Renal cortex interstitium (tissue), 11 donors: ENCODE measurements around the gene ARMC2. TPM values are rescaled to one million over a fixed set of nuclear protein-coding genes. Genes with fewer than 3 reads are reported as not detected.

Experiments
- DNase-seq, 11 donors: peaks; one replicate each; pipeline ENCODE4 v3.0.0-alpha.2; 2013; ENCODE audit warnings: low read depth in 9 of 11, low spot score in 4 of 11; ENCODE audit errors: extremely low read depth in 1 of 11
- polyA plus RNA-seq, 3 donors: library from polyadenylated mRNA; unstranded; fragments of 120-200 nt; gene quantifications; one replicate each; pipeline ENCODE4 v1.2.1, GENCODE V29; 2013; ENCODE audit not compliant: insufficient read length in 3 of 3

The ARMC2 gene
- polyA plus RNA-seq, 3 donors, result 9.7 to 14.8 (median 14.3) TPM

DNA sequence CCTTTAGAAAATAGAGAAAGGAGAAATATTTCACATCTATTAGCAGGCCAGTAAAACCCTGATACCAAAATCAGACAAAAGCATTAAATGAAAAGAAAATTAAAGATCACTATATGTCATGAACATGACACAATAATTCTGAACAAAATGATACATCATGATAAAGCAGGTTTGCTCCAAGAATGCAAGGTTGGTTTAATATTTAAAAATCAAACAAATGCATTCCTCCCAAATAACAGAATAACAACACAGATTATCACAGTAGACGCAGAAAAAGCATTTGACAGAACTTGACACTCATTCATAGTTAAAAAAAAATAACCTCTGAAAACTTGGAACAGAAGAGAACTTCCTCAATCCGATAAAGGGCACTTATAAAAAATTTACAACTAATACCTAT is 22.9 kb upstream of the ARMC2 start:
- no peak for DNase-seq

GRCh38 chr6:108831104-108831503 is 17.1 kb upstream of the ARMC2 start:
- no peak for DNase-seq

DNA sequence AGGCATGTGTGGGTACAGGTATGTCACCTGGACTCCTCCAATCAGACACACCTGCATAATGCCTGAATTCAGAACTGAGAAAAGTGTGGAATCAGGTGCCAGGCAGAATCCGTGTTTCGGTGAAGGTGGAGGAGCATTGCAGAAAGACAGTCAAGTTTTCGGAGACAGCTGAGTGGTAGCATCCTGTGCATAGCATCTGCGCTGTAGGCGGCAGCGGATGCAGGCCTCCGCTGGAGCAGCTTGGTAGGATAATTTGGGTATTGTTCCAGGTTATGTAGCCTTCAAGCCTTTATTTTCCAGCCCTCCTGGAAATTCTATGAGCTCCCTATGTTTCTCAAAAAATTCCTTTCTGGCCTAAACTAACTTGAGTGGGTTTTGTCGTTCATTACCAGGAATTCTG is 15.5 kb upstream of the ARMC2 start:
- no peak for DNase-seq

GRCh38 chr6:108835218-108835850 is 12.9 kb upstream of the ARMC2 start:
- peak in 8 of 11 donors; percentile 54 to 77 (median 61) for DNase-seq

- no peak for DNase-seq
Measured at GRCh38 chr6:108836061-108836460, 12.2 kb upstream of the ARMC2 start.

DNA sequence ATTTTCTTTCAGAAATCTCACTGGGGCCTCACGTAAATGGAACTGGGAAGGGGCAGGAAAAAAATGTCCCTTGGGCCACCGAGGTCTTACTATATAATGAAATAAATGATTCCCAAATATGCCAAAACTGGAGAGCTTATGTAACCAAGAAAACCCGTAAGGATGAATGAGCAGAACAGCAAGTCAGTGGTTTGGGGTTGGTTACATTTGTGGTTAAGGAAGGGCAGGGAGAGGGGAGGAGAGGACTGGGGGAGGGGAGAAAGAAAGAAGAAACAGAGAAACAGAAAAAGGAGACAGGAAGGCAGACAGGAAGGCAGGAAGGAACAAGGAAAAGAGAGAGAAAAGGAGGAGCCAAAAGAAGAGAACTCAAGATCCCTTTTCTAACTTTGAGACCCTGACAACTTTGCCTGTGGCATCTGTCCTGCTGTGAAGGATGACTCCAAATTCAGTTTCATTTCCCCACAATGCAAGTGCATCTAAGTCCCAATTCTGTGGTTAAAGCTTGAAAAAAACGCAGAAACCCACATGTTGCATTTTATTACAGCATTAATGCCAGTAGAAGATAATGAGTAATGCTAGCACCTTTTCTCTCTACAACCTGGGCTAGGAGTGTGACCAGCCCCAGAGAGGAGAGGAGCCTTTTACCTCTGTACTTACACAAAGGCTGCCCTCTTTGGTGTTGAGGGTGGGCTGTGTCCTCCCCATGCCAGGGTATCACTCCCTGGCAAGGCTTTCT is 10.8 kb upstream of the ARMC2 start:
- DNase-seq, result no peak

DNA sequence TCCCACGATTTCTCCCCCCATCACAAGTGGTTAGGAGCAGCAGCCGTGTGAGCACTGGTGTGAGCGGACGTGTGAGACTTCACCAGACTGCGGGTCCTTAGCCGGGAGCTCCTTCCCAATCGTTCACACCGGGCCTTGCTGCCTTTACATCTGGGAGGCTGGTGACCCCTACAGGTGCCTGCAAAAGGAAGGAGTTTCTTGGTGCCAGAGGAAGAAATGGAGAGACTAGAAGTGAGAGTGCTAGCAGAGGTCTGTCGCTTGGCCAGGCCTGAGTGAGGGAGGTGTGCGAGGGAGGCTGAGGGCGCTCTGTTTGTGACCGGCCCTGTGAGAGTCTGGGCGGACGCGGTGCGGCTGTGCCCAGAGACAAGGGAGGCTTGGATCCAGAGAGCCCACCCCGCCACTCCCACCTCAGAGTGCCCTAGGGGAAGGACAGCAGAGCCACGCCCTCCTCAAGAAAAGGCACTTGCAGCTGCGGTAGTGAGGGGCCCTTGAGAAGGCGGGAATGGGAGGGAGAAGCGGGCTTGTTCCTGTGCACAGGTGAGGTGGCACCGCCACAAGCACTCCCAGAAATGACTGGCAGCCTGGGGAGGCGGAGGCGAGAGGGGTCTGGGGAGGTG is 10.0 kb upstream of the ARMC2 start:
- DNase-seq, result peak in 4 of 11 donors; percentile 25 to 52 (median 36)

- DNase-seq, result no peak
Measured at GRCh38 chr6:108839083-108839642, 9.1 kb upstream of the ARMC2 start.

- DNase-seq, result no peak
Measured at GRCh38 chr6:108840919-108841318, 7.3 kb upstream of the ARMC2 start.

- no peak for DNase-seq
Measured at GRCh38 chr6:108841377-108841855, 6.8 kb upstream of the ARMC2 start.

DNA sequence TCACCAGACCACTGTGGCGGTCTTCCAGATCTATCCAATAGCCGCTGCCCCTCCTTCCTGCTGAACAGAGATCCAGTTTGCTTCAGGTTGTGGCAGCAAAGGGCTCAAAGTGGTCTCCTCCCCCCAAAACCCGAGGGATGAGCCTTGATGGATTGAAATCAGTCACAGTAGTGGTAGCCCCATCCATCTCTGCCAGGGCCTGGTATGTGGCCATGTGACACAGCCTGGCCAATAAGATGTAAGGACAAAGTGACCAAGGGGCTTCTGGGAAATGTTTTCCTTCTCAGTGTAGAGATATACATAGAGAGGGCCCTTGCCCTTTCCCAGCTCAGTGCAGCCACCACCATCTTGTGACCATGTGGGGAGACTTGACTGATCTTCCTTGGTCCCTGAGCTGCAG is 4.1 kb upstream of the ARMC2 start:
- DNase-seq, result no peak

DNA sequence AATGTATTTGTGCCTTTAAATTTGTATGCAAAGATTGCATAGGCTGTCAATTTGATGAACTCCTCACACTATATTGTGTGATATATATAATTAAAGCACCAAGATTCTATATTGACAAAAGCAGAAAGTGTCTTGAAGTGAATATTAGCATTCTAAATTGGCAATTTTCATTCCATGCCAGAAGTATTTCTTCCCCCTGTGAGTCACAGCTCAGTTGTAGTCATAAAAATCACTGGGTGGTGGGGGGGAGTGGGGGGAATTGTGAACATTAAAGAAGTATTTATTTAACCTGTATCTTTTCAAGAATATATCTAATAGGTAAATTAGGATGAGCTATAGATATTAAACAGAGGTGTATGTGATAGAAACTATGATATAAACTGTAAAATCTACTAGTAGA is 3.1 kb upstream of the ARMC2 start:
- no peak for DNase-seq

DNA sequence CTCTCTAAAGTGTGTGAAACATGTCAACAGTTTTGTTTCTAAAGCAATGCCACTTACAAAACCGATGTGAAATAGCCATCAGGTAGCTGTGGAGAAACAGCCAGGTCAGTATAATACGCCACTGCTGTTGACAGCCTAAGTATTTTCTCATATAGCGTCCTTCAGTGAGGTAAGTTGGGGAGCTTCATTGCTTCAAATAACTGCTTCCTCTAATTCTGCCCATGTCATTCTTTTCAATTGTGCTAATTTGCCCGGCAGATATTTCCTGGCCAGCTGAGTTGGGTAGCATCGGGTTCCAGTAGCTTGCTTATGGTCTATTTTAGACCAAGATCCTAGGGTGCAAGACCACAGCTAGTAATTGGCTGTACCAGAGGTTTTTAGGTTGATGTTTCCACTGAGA is 2.1 kb upstream of the ARMC2 start:
- no peak for DNase-seq

- DNase-seq, result no peak
Measured at GRCh38 chr6:108846628-108847027, 1.6 kb upstream of the ARMC2 start.

DNA sequence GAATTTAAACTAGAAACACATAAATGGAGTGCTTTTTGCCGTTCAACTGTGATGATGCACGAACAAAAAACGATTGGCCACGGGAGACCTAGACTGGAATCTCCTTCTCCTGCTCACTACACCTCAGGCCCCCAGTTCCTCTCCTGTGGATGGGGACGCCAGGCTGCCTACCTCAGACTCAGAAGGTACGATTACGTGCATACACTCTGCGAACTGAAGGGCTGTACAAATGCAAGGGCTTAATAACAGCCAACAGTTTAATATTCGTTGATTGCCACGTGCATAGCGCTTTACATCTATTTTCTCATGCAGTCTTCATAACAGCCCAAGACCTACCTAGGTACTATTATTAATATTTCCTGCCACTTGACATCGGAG is 495 bp upstream of the ARMC2 start:
- no peak for DNase-seq

DNA sequence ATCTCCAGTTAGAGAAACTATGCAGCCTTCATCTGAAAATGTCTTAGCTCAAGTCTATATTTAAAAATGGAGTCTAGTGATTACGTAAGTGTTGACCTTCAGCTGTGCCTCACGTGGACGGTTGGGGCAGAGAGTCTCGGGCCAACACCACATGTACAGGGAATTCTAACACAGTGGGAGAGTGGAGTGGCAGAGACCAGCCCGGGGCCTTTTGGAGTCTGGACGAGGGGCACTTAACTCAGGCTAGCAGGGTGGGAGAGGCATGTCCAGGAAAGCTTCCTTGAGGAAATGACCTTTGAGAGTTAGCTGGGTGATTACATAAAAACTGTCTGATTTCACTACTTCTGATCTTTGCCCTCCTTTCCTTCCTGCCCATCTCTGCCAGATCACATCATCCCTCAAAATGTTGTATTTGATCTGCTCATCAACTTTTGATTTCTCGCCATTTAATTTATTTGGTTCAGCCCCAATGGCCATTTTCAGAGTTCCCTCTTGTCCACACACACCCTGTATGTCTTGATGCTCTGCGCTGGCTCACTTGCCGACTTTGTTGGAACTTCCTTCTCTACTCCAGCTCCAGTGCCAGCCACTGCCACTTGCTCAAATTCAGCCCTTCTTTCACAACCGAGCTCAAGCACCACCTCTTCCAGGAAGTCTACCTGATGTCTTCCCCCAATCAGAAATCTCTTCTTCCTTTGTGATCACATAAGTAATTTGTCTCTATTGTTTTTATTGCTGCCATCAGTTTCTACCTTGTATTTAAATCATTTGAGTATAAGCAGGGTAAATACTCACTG is 2.6 kb downstream of the ARMC2 start:
- no peak for DNase-seq

- DNase-seq, result no peak
Measured at GRCh38 chr6:108851756-108852155, 3.5 kb downstream of the ARMC2 start.

GRCh38 chr6:108853077-108853476 is 4.9 kb downstream of the ARMC2 start:
- DNase-seq, result no peak

DNA sequence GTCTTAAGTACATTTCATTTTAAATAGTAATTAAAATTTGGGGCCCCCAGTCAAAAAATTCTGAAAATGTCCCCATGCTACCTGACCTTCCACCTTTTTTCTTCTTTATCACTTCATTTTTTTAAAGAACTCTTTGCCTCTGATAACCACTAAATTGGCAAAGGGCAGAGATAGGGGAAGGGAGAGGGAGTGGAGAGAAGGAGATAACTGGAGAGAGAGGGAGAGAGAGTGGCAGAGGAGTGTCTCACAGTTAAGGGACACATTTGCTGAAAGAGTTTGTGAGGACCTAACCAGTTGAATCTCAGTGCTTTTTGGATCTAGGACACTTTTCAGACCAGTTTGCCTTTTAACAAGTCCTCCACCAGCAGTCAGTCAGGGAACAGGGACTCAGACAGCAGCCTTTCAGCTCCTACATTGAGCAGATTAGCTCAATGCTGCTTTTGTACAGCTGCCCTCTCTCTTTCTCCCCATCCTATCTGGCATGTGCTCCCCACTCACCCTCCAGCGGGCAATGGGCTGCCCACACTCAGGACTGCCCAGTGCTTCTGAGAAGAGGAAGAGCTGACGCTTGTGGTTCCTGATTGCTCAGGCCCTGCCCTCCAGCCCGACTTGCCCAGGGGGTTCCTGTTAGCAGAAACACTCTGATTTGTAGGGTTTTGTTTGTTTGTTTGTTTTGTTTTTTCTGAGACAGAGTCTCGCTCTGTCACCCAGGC is 14.4 kb downstream of the ARMC2 start:
- no peak for DNase-seq
